ENCODE measurements around the gene FRMD4B. TPM values are rescaled to one million over a fixed set of nuclear protein-coding genes. Genes with fewer than 3 reads are reported as not detected.

FRMD4B gene
- total and polyA plus RNA-seq, 2 experiments from 2014 or later = 6.4 to 12.8 TPM

GRCh38 chr3:69353503-69353902, 32.4 kb downstream of the FRMD4B start:
- Histone ChIP-seq H3K79me2 (replicated peaks; ENCODE audit: insufficient read depth) (no peaks in the 10 kb centered on the region), H3K27ac (ENCODE audit: low read depth) (no peak overlapping the region), H3K27me3 (ENCODE audit: insufficient read depth) (no peaks in the 10 kb centered on the region), H3K9me2 (ENCODE audit: insufficient read depth) (no peaks in the 10 kb centered on the region), H4K20me1 (replicated peaks; ENCODE audit: insufficient read depth) (no peaks in the 10 kb centered on the region), H3F3A (replicated peaks; ENCODE audit: low read depth) (no peaks in the 10 kb centered on the region), H3K4me2 (no peak overlapping the region), H3K4me1 (ENCODE audit: insufficient read depth) (no peaks in the 10 kb centered on the region), H3K4me3 (no peak overlapping the region), H2AFZ (no peak overlapping the region), H3K36me3 (ENCODE audit: insufficient read depth) (no peaks in the 10 kb centered on the region)
- TF ChIP-seq STAT1 (IDR thresholded peaks at IDR 0.05; ENCODE audit: unreplicated experiment) (no peak), EZH2phosphoT487 (IDR thresholded peaks at IDR 0.05; ENCODE audit: unreplicated experiment) (no peak), ZNF462 (CRISPR knock-in tag; IDR thresholded peaks at IDR 0.05) (no peak), REST (IDR thresholded peaks at IDR 0.05; ENCODE audit: unreplicated experiment) (no peak), ETS1 (IDR thresholded peaks at IDR 0.05) (no peak), POLR2AphosphoS5 (IDR thresholded peaks at IDR 0.05; ENCODE audit: low read depth) (no peak), ZNF114 (CRISPR knock-in tag; IDR thresholded peaks at IDR 0.05) (no peak), JUNB (IDR thresholded peaks at IDR 0.05; ENCODE audit: unreplicated experiment) (no peak), ZNF331 (CRISPR knock-in tag; IDR thresholded peaks at IDR 0.05; ENCODE audit: low read depth) (no peak), EZH2 (IDR thresholded peaks at IDR 0.05; ENCODE audit: low read depth, unreplicated experiment) (no peak), CREB1 (CRISPR knock-in tag; IDR thresholded peaks at IDR 0.05; ENCODE audit: low read depth) (no peak), NANOG (IDR thresholded peaks at IDR 0.05; ENCODE audit: borderline replicate concordance) (no peak), CTCF (conservative IDR thresholded peaks at IDR 0.05; ENCODE audit: low read depth in 2 of 2) (no peak)
- H3K9me3 Mint-ChIP-seq = peaks cover 4% of the 10 kb centered on the region; the same call in 1 of the 3 replicates
- no peaks in the 10 kb centered on the region for H3K27me3 Mint-ChIP-seq (ENCODE audit: insufficient read depth, low read depth, poor library complexity)
- no peak overlapping the region for H3K27ac Mint-ChIP-seq
- H3K4me3 Mint-ChIP-seq = no peak overlapping the region
- H3K36me3 Mint-ChIP-seq (ENCODE audit: low read depth) = no peaks in the 10 kb centered on the region
- ATAC-seq = no peak
- no peaks in the 10 kb centered on the region; the same call in 2 of the 3 replicates for H3K4me1 Mint-ChIP-seq
- no peak for DNase-seq (ENCODE audit: low spot score)
